ENCODE data around the gene CAV2. TPM values are rescaled to one million over a fixed set of nuclear protein-coding genes. Genes with fewer than 3 reads are reported as not detected.

The CAV2 gene
- total and polyA plus RNA-seq, 9 of the 15 experiments (the other 6 are each of a cell fraction or from before 2014, with no cell fraction given) = 16.1 to 137 (median 38.3) TPM

DNA sequence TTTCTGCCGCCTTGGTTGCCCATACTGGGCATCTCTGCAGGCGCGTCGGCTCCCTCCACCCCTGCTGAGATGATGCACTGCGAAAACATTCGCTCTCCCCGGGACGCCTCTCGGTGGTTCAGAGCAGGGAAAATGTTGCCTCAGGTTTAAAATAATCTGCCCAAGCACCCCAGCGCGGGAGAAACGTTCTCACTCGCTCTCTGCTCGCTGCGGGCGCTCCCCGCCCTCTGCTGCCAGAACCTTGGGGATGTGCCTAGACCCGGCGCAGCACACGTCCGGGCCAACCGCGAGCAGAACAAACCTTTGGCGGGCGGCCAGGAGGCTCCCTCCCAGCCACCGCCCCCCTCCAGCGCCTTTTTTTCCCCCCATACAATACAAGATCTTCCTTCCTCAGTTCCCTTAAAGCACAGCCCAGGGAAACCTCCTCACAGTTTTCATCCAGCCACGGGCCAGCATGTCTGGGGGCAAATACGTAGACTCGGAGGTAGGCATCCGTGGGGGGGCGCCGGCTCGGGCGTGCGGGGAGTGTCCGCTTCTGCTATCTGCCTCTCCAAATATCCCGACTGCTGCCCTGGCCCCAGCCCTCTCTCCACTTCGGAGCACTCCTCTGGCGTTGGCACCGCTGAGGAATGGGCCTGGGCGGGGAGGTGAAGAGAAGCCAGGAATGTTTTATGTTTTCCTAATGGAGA is 25.2 kb downstream of the CAV2 start, which contains the start of gene CAV1 (continued):
- TF ChIP-seq SREBF1 (IDR thresholded peaks at IDR 0.05; ENCODE audit: borderline replicate concordance, low read depth, low read length) (no peak), FOSL1 (tag; conservative IDR thresholded peaks at IDR 0.05) (0 out of 2 replicates have a peak, but pooled peaks have one; percentile 35), WHSC1 (IDR thresholded peaks at IDR 0.05; ENCODE audit: low read length) (no peak), HSF4 (CRISPR knock-in tag; IDR thresholded peaks at IDR 0.05; ENCODE audit: borderline replicate concordance) (no peak), ZNF717 (CRISPR knock-in tag; IDR thresholded peaks at IDR 0.05) (no peak), SAP30 (IDR thresholded peaks at IDR 0.05; ENCODE audit: borderline replicate concordance, insufficient read depth, low read depth, low read length, poor library complexity, severe bottlenecking) (no peak), SRF (CRISPR knock-in tag; IDR thresholded peaks at IDR 0.05) (no peak), CAMTA2 (CRISPR knock-in tag; conservative IDR thresholded peaks at IDR 0.05) (no peak), ARHGAP35 (IDR thresholded peaks at IDR 0.05; ENCODE audit: partially characterized antibody) (no peak), SNIP1 (IDR thresholded peaks at IDR 0.05; ENCODE audit: low read depth) (no peak), KDM4B (IDR thresholded peaks at IDR 0.05; ENCODE audit: borderline replicate concordance in 2 of 2, low read depth in 1 of 2) (no peak), FOXP1 (CRISPR knock-in tag; IDR thresholded peaks at IDR 0.05) (no peak), NFIC (IDR thresholded peaks at IDR 0.05) (peak; percentile 97), EP400 (IDR thresholded peaks at IDR 0.05) (no peak), ZNF24 (IDR thresholded peaks at IDR 0.05) (no peak), MTA3 (IDR thresholded peaks at IDR 0.05; ENCODE audit: borderline replicate concordance) (peak; percentile 51; the same call in 1 of the 2 replicates), SAFB2 (IDR thresholded peaks at IDR 0.05; ENCODE audit: borderline replicate concordance, low read depth, low read length, severe bottlenecking) (no peak), NCOA1 (IDR thresholded peaks at IDR 0.05; ENCODE audit: low read depth) (no peak)
- TF ChIP-seq, protein P1, sequence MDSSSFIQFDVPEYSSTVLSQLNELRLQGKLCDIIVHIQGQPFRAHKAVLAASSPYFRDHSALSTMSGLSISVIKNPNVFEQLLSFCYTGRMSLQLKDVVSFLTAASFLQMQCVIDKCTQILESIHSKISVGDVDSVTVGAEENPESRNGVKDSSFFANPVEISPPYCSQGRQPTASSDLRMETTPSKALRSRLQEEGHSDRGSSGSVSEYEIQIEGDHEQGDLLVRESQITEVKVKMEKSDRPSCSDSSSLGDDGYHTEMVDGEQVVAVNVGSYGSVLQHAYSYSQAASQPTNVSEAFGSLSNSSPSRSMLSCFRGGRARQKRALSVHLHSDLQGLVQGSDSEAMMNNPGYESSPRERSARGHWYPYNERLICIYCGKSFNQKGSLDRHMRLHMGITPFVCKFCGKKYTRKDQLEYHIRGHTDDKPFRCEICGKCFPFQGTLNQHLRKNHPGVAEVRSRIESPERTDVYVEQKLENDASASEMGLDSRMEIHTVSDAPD (CRISPR knock-in tag; IDR thresholded peaks at IDR 0.05) = no peak
- TF ChIP-seq, protein P2, sequence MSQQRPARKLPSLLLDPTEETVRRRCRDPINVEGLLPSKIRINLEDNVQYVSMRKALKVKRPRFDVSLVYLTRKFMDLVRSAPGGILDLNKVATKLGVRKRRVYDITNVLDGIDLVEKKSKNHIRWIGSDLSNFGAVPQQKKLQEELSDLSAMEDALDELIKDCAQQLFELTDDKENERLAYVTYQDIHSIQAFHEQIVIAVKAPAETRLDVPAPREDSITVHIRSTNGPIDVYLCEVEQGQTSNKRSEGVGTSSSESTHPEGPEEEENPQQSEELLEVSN (IDR thresholded peaks at IDR 0.05; ENCODE audit: borderline replicate concordance in 1 of 2, extremely low read depth in 1 of 2, insufficient read depth in 1 of 2, insufficient read length in 1 of 2, low read depth in 1 of 2, low read length in 1 of 2, poor library complexity in 1 of 2, severe bottlenecking in 1 of 2) = peak in 1 of 2 experiments; percentile 65
- TF ChIP-seq, protein P3, sequence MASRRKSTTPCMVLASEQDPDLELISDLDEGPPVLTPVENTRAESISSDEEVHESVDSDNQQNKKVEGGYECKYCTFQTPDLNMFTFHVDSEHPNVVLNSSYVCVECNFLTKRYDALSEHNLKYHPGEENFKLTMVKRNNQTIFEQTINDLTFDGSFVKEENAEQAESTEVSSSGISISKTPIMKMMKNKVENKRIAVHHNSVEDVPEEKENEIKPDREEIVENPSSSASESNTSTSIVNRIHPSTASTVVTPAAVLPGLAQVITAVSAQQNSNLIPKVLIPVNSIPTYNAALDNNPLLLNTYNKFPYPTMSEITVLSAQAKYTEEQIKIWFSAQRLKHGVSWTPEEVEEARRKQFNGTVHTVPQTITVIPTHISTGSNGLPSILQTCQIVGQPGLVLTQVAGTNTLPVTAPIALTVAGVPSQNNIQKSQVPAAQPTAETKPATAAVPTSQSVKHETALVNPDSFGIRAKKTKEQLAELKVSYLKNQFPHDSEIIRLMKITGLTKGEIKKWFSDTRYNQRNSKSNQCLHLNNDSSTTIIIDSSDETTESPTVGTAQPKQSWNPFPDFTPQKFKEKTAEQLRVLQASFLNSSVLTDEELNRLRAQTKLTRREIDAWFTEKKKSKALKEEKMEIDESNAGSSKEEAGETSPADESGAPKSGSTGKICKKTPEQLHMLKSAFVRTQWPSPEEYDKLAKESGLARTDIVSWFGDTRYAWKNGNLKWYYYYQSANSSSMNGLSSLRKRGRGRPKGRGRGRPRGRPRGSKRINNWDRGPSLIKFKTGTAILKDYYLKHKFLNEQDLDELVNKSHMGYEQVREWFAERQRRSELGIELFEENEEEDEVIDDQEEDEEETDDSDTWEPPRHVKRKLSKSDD (conservative IDR thresholded peaks at IDR 0.05; ENCODE audit: low read length) = no peak
- TF ChIP-seq, protein P4, sequence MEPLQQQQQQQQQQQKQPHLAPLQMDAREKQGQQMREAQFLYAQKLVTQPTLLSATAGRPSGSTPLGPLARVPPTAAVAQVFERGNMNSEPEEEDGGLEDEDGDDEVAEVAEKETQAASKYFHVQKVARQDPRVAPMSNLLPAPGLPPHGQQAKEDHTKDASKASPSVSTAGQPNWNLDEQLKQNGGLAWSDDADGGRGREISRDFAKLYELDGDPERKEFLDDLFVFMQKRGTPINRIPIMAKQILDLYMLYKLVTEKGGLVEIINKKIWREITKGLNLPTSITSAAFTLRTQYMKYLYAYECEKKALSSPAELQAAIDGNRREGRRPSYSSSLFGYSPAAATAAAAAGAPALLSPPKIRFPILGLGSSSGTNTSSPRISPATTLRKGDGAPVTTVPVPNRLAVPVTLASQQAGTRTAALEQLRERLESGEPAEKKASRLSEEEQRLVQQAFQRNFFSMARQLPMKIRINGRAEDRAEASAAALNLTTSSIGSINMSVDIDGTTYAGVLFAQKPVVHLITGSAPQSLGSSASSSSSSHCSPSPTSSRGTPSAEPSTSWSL (CRISPR knock-in tag; IDR thresholded peaks at IDR 0.05; ENCODE audit: borderline replicate concordance) = no peak

Measured in K562 (cell line).